Superior temporal gyrus (tissue), 1 donor: ENCODE data around the gene KCNIP4.
A peak's percentile ranks its signal among the peaks of the same experiment; 100 is the strongest.
"Not testable (repeated sequence)": the region's sequence is repeated elsewhere in the genome, so short reads cannot be mapped to it uniquely, and the experiment has no call there.

ENCODE experiments used
- DNase-seq: peaks from one replicate; pipeline ENCODE4 v3.0.0-alpha.2; 2016; ENCODE audit errors: extremely low spot score

The KCNIP4 gene

DNA sequence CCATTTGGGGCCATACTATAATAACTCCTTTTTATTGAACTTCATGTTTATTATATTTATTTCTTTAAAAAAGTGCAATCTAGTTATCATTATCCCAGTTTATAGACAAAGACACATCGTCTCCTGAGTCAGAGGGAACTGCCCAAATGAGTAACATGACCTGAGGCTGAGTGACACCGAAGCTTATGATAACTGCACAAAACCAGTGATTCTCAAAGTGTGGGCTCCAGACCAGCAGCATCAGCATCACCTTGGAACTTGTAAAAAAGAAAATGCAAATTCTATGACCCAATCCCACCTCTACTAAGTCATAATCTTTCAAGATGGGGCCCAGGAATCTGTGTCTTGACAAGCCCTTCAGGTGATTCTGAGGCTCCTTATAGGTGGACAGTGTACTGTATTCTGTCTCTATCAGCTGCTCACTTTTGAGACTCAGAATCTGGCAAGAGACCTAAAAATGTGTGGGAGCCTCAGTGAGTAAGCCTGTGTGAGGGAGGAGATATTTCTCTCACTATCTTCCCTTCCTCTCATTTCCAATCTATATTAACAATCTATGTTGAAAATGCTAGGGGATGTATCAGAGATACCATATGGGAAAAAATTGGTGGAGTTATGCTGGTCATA lies 1101.3 kb downstream of the KCNIP4 start:
- no peak for DNase-seq

DNA sequence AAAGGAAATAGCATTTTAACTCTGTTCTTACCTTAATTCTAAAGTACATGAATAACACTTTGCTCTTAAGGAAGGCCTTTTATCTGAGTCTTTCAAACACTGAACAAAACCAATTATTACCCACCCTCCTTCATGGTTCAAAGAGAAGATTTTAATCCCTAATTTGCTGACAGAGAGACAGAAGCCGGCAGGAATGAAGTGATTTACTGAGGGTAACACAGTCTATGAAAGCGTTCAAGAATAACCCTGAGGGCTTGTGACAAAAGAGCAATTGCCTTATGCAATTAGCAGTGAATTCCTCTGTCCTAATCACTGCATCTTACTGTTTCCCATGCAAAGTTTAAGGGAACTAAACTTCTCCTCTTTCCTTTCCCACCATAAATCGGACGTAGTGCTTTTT lies 1104.3 kb downstream of the KCNIP4 start:
- no peak for DNase-seq

DNA sequence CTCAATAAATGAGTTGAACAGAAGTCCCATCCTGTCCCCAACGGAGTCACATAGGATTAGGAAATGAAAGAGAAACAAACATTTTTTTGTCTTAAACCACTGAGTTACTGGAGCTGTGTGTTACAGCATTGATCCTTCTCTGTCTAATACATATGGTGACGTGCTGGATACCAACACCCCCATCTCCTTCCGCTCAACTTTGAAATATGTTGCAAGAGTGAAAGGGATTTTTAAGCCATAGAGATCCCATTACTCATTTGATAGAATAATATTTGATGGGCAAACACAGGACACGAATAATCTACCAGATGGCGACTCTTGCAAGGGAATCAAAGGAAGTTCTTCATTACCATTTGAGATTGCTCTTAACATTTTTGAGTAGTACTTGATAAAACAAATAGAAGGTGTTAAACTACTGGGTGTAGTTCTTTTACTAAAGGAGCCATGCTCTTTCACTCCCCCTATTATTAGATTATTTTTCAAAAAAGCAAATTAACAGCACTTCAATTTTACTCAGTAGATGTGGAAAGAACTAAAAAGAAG lies 1107.9 kb downstream of the KCNIP4 start:
- DNase-seq: no peak

DNA sequence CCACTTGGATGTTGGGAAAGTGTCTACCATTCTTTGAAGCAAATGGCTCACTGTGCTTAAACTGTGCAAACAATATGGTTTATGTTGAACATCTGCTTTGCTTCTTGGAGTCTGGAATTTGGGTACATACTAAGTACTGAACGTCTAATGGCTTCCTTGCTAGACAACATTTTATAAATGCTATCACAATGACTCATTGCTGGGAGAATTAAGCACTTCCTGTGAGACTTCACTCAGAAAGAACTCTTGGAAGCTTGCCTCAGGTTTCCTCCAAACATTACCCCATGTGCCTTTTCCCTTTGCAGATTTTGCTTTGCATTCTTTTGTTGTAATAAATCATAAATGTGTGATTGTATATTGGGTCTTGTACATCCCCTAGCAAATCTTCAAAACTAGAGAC lies 1108.6 kb downstream of the KCNIP4 start:
- no peak for DNase-seq

DNA sequence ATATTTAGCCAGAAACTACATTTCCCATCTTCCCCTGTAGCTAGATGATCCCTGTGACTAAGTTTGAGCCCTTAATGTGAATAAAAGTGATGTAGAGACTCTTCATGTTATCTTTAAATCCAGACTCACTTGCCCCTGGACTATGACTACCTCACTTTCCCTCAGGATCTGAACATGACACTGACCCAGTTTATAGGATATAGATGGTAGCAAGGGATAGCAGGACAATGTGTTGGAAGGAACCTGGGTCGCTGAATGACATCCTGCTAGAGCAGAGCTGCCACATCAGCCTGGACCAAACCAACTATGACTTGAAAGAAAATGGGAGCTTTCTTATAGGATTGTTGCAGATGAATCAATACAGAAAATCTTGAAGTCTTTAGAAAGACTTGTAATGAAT lies 1110.1 kb downstream of the KCNIP4 start:
- DNase-seq: no peak

DNA sequence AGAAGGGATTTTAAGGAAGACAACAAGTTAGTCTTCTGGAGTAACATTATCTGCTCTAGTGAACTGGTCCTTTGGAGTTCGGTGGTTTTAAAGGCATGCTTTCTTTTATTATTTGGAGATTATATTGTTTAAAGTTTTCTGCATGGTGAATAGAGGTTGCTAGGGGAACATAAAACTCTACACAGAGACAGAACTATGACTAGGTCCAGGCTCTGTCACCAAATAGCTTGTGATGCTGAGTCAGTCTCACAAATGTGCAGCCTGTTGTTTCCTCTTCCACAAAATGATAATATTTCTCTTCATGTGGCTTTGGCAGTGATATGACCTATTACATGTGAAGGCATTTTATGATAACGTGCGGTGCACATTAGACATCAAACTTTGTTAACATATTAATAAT lies 1115.7 kb downstream of the KCNIP4 start:
- no peak for DNase-seq

DNA sequence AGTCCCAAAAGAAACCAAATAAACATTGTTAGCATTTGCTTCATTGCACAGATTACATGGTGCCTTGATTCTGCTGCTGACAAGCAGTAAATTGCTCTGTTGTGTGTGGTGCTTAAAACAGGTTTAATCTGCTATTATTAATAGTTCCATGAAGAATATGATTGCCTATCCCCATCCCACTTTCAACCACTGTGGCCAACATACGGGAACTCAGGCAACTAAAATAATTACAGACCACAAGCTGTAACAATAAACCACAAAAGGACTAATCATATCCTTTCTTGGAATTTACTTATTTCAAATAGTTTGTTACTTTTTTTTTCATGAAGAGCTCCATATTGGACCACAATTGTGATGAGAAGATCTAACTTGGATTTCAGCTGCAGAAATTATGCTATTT lies 1116.8 kb downstream of the KCNIP4 start:
- DNase-seq: no peak

DNA sequence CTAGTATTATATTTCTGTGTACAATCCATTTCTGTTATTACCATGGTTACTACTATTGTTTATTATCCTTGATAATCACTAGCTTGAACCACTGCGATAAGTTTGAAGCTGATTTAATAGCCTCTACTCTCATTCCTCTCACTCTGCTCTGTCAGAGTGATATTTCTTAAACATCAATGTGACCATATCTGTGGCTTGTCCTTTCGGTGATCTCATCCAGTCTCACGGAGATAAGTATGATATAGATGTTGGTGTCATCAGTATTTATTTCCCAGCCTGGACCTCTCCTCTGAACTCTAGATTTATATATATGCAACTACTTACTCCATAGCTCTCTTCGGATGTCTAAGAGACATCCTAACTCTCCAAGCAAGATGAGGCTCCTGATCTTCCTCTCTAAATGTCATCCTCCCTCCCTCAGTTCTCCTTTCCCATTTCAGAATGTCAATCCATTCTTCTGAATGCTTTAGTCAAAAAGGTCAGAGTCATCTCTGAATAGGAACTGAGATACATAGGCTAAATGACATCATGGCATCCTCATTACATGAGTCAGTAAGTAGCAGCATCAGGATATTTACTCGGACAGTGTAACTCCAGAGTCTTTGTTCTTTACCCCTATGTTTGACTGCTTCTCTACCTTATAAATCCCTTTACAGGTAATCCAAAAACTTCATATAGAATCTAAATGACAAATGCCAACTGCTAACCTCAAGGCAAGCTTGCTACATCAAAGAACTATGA lies 1118.8 kb downstream of the KCNIP4 start:
- DNase-seq: no peak

DNA sequence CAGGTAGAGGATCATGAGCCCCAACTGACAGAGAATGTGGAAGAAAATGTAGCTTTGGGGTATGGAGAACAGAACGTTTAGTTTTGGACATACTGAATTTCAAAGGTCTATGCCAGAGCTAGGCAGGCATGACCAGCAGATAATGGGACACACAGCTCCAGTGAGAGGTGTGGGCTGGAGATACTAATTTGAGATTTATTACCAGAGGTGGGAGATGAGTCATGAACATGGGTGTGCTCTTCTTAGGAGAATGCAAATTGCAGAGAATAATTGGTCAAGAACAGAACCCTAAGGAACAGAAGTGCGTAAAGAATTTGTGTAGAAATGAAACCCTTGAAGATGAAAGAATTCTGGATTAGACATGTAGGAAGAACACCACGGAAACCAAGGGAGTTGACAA lies 1123.1 kb downstream of the KCNIP4 start:
- DNase-seq: peak; percentile 13

DNA sequence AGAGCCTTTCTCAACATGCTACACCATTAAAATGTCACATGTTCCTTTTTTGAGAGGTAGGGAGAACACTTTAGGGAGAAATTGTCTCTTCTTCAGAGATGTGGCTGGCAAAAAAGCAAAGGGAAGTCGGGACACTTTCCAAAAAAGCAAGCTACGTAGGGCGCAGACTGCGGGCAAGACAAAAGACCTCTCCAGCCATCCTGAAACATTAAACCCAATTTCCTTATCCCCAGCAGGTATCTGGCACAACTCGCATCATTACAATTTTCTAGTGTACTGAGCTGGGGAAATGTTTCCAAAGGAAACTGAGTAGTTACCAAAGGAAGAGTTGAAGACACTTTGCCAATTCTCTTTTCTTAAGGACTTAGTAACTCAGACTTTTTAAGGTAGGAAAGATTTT lies 1132.3 kb downstream of the KCNIP4 start:
- no peak for DNase-seq

DNA sequence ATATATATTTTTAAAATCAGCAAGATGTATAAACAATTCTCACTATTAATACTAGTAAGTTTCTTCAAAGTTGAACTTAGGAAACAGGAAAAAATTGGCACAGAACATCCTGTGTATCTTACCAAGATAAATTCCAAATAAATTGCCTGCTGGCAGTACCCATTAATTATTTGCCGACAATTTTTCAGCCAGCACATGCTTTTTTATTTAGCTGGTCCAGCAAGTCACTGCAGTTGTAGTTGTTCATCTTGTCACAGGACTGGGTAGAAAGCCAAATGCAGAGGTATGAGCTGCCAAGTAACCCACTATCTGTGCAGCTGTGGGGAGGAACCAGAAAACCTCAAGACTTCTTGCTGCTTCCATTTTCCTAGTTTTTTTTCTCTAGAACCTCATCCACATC lies 1134.9 kb downstream of the KCNIP4 start:
- peak; percentile 16 for DNase-seq

DNA sequence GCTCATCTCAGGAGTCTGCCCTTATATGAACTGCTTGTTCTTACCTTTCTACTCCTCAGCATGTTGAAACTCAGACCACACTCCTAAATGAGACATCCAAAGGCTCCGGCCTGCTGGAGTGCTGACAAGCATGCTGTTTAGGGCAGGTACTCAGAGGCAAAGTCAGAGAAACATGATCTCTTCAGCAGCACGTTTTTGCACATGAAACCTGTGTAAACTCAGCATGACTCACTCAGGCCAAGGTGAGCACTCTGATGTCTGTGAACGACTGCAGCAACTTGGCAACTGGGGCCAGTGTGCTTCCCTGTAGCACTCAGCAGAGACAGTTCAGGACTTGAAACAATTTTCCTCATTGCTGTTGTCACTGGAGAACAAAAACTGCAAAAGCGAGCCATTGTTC lies 1138.8 kb downstream of the KCNIP4 start:
- no peak for DNase-seq

DNA sequence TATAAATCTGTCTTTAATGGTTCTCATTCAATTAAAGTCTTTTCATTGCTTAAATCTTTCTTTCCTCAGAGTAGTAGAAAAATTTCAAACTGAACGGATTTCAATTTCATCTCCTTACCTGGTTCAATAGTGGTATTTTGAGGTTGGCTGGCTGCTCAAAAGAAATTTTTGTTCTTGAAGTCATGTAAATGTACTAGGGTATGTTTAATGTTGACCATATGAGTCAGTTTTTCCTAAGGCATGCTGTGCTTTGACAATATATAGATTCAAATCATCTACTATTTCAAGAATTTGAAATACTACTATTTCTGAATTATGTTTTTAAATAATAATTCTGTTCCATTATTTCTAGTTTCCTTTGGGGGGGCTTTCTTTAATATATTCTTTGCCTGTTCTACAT lies 1142.9 kb downstream of the KCNIP4 start:
- DNase-seq: no peak

DNA sequence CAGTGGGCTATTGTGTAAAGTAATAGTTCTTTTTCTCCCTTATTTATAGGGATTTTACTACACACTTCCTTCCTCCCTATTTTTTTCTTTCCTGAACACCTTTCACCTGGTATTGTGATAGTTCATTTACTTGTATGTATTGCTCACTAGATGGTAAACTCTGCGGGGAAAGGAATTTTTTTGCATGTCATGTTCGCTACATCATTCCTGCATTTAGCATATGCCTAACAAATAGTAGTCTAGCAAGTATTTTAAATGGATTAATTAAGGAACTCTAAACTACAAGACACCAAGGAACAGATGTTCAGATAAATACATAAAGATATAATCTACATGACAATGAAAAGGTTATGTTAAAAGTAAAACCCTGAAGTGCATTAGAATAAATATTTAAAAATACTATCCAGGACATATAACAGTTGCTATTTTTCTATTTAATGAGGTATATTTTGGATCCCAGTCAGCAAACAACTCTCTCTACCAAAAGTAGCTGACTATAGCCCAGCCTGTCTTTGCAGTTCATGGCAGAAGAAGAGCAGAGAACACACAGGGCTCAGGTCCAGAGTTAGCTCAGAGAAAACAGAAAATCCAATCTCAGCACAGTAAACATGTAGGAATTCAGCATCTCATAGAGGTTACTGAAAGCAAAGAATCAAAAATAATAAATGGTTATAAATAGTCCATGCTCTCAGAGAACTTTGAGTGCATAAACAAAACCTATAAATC lies 1160.5 kb downstream of the KCNIP4 start:
- no peak for DNase-seq

DNA sequence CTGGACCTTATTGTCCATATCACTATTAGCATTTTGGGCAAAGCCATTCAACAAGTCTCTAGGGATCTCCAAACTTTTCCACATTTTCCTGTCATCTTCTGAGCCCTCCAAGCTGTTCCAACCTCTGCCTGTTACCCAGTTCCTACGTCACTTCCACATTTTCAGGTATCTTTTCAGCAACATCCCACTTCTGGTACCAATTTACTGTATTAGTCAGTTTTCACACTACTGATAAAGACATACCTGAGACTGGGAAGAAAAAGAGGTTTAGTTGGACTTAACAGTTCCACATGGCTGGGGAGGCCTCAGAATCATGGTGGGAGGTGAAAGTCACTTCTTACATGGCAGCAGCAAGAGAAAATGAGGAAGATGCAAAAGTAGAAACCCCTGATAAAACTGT lies 1165.4 kb downstream of the KCNIP4 start:
- DNase-seq: not testable (repeated sequence)

DNA sequence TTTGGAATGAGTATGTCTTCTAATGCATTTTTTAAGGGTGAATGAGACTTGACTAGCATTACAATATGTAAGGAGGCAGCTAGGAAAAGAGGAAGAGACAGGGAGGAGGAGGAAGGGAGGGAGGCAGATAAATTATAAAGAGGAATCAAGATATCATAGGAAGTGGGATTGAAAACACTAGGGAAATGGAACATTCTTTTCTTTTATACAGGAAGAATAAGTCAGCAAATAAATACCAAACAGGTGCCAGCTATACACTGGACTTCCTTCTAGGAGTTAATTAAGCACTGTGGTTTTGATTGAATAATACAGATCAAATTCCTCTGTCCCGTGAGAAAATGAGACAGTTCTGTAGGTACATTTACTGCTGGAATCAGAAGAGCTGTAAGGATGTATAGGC lies 1169.7 kb downstream of the KCNIP4 start:
- no peak for DNase-seq

DNA sequence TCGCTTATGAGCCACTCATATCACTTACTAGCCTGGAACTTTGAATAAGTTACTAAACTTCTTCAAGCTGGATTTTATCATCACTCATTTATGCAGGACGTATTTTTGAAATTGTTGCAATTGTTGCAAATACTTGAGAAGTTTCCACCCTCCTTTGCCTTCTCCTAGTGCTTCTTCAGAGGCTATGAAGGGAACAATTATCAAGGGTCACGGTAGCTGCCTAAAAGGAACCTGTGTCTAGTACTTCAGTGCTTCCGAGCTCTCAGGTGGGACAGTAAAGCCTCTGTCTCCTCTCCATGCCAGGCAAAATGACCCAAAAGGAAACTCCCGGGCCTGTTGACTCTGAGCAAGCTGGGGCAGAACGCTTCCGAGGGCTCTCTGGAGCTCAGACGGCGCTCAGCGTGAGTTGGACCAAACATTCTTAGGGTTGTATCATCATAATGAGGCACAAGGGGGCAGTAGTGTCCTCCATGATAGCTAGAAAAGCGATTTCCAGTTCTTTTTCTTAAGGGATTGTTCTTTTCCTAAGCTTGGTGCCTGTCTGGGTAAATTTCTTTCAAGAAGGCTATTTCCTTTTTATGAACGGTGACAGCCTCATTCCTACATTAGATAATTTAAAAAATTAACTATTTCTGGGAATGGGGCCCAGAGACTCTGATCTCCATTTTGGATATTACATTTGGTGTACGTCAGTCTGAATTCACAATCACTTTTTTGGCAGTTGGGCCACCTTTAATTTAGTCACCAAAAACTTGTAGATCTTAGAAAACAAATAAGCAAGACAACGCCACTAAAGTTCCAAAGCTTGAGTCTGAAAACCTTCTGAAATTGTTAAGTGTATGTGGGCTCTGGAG lies 1175.2 kb downstream of the KCNIP4 start:
- peak; percentile 90 for DNase-seq

DNA sequence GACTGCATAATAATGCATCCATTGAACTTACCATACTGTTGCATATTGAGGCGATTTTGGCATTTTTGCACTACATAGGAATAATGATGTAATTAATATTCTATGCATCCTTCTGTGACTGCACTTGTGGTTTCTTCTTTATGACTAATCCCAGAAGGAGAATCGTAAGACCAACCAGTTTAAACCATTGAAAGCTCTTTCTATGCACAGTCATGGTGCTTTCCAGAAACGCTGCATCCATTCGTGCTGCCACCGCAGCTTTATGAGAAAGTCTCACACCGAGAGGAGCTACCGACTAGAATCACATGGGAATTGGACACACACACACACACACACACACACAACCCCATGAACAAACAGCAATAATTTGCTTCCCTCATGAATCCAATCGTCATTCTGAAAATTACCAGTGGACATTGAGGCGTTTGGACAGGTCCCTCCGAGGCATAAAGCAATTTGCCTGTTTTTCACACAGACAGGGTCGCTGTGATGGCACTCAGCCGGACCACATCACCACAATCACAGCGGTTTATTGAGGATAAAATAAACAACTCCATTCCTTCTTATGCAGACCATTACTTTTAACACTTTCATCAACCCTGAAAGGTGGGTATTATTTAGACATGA lies 1184.1 kb downstream of the KCNIP4 start:
- no peak for DNase-seq

DNA sequence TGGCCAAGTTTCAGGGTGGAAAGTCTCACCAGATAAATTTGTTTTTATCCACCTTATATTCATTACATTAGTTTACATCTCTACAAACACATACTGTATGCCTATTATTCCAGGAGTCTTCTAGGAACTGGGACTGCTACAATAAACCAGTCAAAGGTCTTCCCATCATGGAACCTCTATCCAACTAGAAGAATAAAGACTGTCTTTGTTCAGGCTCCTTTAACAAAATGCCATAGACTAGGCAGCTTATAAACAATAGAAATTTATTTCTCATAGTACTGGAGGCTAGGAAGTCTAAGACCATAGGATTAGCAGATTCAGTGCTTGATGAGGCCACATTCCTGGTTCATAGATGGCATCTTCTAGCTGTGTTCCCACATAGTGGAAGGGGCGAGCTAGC lies 1186.7 kb downstream of the KCNIP4 start:
- DNase-seq: no peak

DNA sequence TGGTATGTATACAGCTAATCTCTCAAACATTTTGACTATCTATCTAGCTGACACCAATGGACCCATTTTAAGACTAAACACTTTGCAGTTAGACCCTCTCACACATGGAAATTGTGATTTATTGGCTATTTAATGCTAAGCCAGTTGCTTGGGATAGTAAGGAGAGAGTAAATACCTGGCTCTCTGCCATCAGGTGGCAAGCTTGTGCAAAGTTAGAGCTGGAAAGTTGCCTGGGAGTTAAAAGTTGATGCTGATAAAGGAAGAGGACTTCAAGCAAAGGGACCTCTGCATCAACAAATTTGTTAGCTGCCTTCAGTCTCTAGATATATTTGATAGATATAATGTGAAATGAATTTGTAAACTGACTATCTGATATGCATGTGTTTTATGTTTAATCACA lies 1187.2 kb downstream of the KCNIP4 start:
- DNase-seq: no peak

DNA sequence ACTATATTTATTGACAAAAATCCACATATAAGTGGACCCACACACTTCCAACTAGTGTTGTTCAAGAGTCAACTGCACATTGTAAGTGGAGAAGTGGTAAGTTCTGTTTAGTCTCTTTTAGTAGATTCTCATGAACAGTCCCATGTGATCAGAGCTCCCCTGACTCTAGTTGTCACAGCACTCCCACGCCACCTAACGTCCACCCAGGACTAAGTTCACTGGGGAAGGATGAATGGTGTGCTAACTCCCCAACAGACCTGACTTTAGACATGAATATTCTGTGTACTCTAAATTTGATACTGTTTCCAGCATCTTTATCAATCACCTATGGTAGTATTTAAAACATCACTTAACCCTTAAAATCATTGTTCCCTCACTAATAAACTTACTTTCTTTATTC lies 1188.5 kb downstream of the KCNIP4 start:
- no peak for DNase-seq
